ENCODE measurements around the gene STARD9. TPM values are rescaled to one million over a fixed set of nuclear protein-coding genes. Genes with fewer than 3 reads are reported as not detected.

STARD9 gene
- total RNA-seq, 2 experiments from 2014 or later, result 2.8 to 4.6 TPM

GRCh38 chr15:42749266-42749665, 173.9 kb downstream of the STARD9 start:
- ATAC-seq (ENCODE audit: poor library complexity) (no peak), DNase-seq (no peak)
- Mint-ChIP-seq H3K9me3 (peaks cover 5% of the 10 kb centered on the region), H3K36me3 (ENCODE audit: low read depth) (peaks cover 77% of the 10 kb centered on the region), H3K4me1 (ENCODE audit: low read depth) (no peaks in the 10 kb centered on the region), H3K27me3 (no peaks in the 10 kb centered on the region), H3K27ac (no peak overlapping the region), H3K4me3 (no peak overlapping the region)
- intact Hi-C loops (cut with DNase I, micrococcal nuclease), result no loop called here
- peaks cover 3 to 7% of the 10 kb centered on the region in 2 experiments for H3K9me3 ChIP-seq (ENCODE audit: control insufficient read depth in 1 of 2, insufficient read depth in 1 of 2, low read length in 2 of 2)
- H3K27me3 ChIP-seq (ENCODE audit: control insufficient read depth in 1 of 2, insufficient read depth in 2 of 2, low read length in 2 of 2), result no peaks in the 10 kb centered on the region
- POLR2A ChIA-PET, result no interaction called here
- peaks cover 45% of the 10 kb centered on the region for H3K36me3 ChIP-seq (ENCODE audit: insufficient read depth, low read length)
- H3K27ac ChIP-seq (ENCODE audit: low read depth in 1 of 2, low read length in 2 of 2), result no peak overlapping the region
- H3K4me1 ChIP-seq (ENCODE audit: insufficient read depth, low read length), result no peaks in the 10 kb centered on the region
- H3K4me3 ChIP-seq (ENCODE audit: low read length), result no peak overlapping the region
- TF ChIP-seq CTCF (IDR thresholded peaks at IDR 0.05), result no peak
- CTCF ChIA-PET, result no interaction called here

- H3K9me3 Mint-ChIP-seq, result peaks cover 5% of the 10 kb centered on the region
- no peaks in the 10 kb centered on the region for H3K27me3 Mint-ChIP-seq
- Histone ChIP-seq H3K9me3 (ENCODE audit: control insufficient read depth in 1 of 2, insufficient read depth in 1 of 2, low read length in 2 of 2) (peaks cover 3 to 7% of the 10 kb centered on the region in 2 experiments), H3K4me3 (ENCODE audit: low read length) (no peak overlapping the region), H3K27me3 (ENCODE audit: control insufficient read depth in 1 of 2, insufficient read depth in 2 of 2, low read length in 2 of 2) (no peaks in the 10 kb centered on the region), H3K27ac (ENCODE audit: low read depth in 1 of 2, low read length in 2 of 2) (no peak overlapping the region), H3K36me3 (ENCODE audit: insufficient read depth, low read length) (peaks cover 42% of the 10 kb centered on the region), H3K4me1 (ENCODE audit: insufficient read depth, low read length) (no peaks in the 10 kb centered on the region)
- H3K36me3 Mint-ChIP-seq (ENCODE audit: low read depth), result peaks cover 67% of the 10 kb centered on the region
- ATAC-seq (ENCODE audit: poor library complexity) (no peak), DNase-seq (no peak)
- no peak for TF ChIP-seq CTCF (IDR thresholded peaks at IDR 0.05)
- H3K4me1 Mint-ChIP-seq (ENCODE audit: low read depth), result no peaks in the 10 kb centered on the region
- intact Hi-C loops (cut with DNase I, micrococcal nuclease), result no loop called here
- no peak overlapping the region for H3K27ac Mint-ChIP-seq
- POLR2A ChIA-PET, result interaction anchor here (0.7 kb wide), 1 partner anchor 34 kb away, joined by 3 read pairs; no protein-coding TSS in a partner anchor
- H3K4me3 Mint-ChIP-seq, result no peak overlapping the region
- CTCF ChIA-PET, result no interaction called here
These were observed 174.9 kb downstream of the STARD9 start for GRCh38 chr15:42750306-42750705.

- CTCF ChIA-PET, result no interaction called here
- Histone ChIP-seq H3K4me1 (ENCODE audit: insufficient read depth, low read length) (peaks cover 4% of the 10 kb centered on the region), H3K27ac (ENCODE audit: low read depth in 1 of 2, low read length in 2 of 2) (no peak overlapping the region), H3K9me3 (ENCODE audit: control insufficient read depth in 1 of 2, insufficient read depth in 1 of 2, low read length in 2 of 2) (peaks cover 14 to 16% of the 10 kb centered on the region in 2 experiments), H3K27me3 (ENCODE audit: control insufficient read depth in 1 of 2, insufficient read depth in 2 of 2, low read length in 2 of 2) (no peaks in the 10 kb centered on the region), H3K4me3 (ENCODE audit: low read length) (no peak overlapping the region), H3K36me3 (ENCODE audit: insufficient read depth, low read length) (no peaks in the 10 kb centered on the region)
- Mint-ChIP-seq H3K9me3 (peaks cover 19% of the 10 kb centered on the region), H3K27me3 (no peaks in the 10 kb centered on the region), H3K27ac (no peak overlapping the region), H3K36me3 (ENCODE audit: low read depth) (peaks cover 45% of the 10 kb centered on the region), H3K4me3 (no peak overlapping the region), H3K4me1 (ENCODE audit: low read depth) (peaks cover 7% of the 10 kb centered on the region)
- DNase-seq (no peak), ATAC-seq (ENCODE audit: poor library complexity) (no peak)
- no peak for TF ChIP-seq CTCF (IDR thresholded peaks at IDR 0.05)
- POLR2A ChIA-PET, result no interaction called here
- intact Hi-C loops (cut with DNase I, micrococcal nuclease), result no loop called here
These were observed 183.7 kb downstream of the STARD9 start for GRCh38 chr15:42759093-42759492.

Data from CD4-positive, alpha-beta T cell (primary cell).